CD14-positive monocyte (primary cell): ENCODE measurements around the gene RPL31. TPM values are rescaled to one million over a fixed set of nuclear protein-coding genes. Genes with fewer than 3 reads are reported as not detected.

Source experiments
- DNase-seq, 3 donors: peaks; one replicate each; pipeline ENCODE4 v3.0.0-alpha.2; 2011 to 2022
- H2AFZ ChIP-seq: 2 replicates; pipeline ENCODE4 v1.6.0; 2012; ENCODE audit warnings: mild to moderate bottlenecking, low read depth, low read length, inconsistent platforms; ENCODE audit not compliant: insufficient read depth, poor library complexity, severe bottlenecking
- H3K27ac ChIP-seq, 2 donors: 1 replicate in 1 of 2; 2 replicates in 1 of 2; pipeline ENCODE4 v1.5.1; 2012 to 2013; ENCODE audit warnings: low read length in 2 of 2, control low read depth in 1 of 2, inconsistent platforms in 1 of 2, low read depth in 1 of 2, mild to moderate bottlenecking in 1 of 2
- H3K27me3 ChIP-seq, 2 donors: one replicate each; pipeline versions ENCODE4 v1.6.0 to v1.6.1; 2011 to 2013; ENCODE audit warnings: low read length in 2 of 2; ENCODE audit not compliant: control insufficient read depth in 2 of 2, insufficient read depth in 2 of 2
- H3K36me3 ChIP-seq, 2 donors: replicated peaks in 1 of 2; 1 replicate in 1 of 2; 2 replicates in 1 of 2; pipeline versions ENCODE4 v1.5.1 to v1.6.1; 2012 to 2013; ENCODE audit warnings: low read length in 2 of 2, control low read depth in 1 of 2, inconsistent platforms in 1 of 2, mild to moderate bottlenecking in 1 of 2; ENCODE audit not compliant: insufficient read depth in 2 of 2, control insufficient read depth in 1 of 2
- H3K4me1 ChIP-seq, 2 donors: 1 replicate in 1 of 2; 2 replicates in 1 of 2; pipeline versions ENCODE4 v1.5.1 to v1.6.1; 2012 to 2013; ENCODE audit warnings: low read length in 2 of 2, control low read depth in 1 of 2, inconsistent platforms in 1 of 2, mild to moderate bottlenecking in 1 of 2, moderate library complexity in 1 of 2; ENCODE audit not compliant: insufficient read depth in 2 of 2, control insufficient read depth in 1 of 2
- H3K4me2 ChIP-seq: replicated peaks from 2 replicates; pipeline ENCODE3; 2012; ENCODE audit warnings: low read length, moderate library complexity, mild to moderate bottlenecking; ENCODE audit not compliant: poor library complexity, severe bottlenecking; ENCODE audit errors: extremely low read depth
- H3K4me3 ChIP-seq, 3 experiments: fragments of 200-600 bp in 1 of 3; sonication (generic) in 1 of 3; replicated peaks in 1 of 3; 1 replicate in 2 of 3; 2 replicates in 1 of 3; pipeline ENCODE4 v1.5.1; 2011 to 2013; ENCODE audit warnings: low read length in 3 of 3, mild to moderate bottlenecking in 3 of 3, control low read depth in 2 of 3, low read depth in 2 of 3, inconsistent platforms in 1 of 3, moderate library complexity in 1 of 3
- H3K79me2 ChIP-seq: 2 replicates; pipeline ENCODE4 v1.6.0; 2012; ENCODE audit warnings: mild to moderate bottlenecking, control low read depth, inconsistent platforms, low read length, moderate library complexity; ENCODE audit not compliant: insufficient read depth
- H3K9ac ChIP-seq: 2 replicates; pipeline ENCODE4 v1.6.0; 2017; ENCODE audit warnings: low read length, mild to moderate bottlenecking; ENCODE audit not compliant: insufficient read depth, poor library complexity, severe bottlenecking
- H3K9me3 ChIP-seq, 2 donors: replicated peaks in 1 of 2; 1 replicate in 1 of 2; 2 replicates in 1 of 2; pipeline versions ENCODE4 v1.5.1 to v1.6.1; 2012 to 2013; ENCODE audit warnings: low read length in 2 of 2, control low read depth in 1 of 2; ENCODE audit not compliant: control insufficient read depth in 1 of 2, insufficient read depth in 1 of 2
- H4K20me1 ChIP-seq: 2 replicates; pipeline ENCODE4 v1.6.0; 2012; ENCODE audit warnings: mild to moderate bottlenecking, low read length, control low read depth, moderate library complexity; ENCODE audit not compliant: insufficient read depth
- H3K27ac Mint-ChIP-seq, 7 donors: one replicate each; pipeline ENCODE4 v1.8.0; 2020; ENCODE audit warnings: mild to moderate bottlenecking in 7 of 7, mixed read lengths in 7 of 7, moderate library complexity in 6 of 7, inconsistent platforms in 2 of 7
- H3K27me3 Mint-ChIP-seq, 3 donors: one replicate each; pipeline ENCODE4 v1.8.0; 2021 to 2022; ENCODE audit warnings: low read depth in 3 of 3, mild to moderate bottlenecking in 3 of 3, mixed read lengths in 3 of 3, moderate library complexity in 3 of 3, inconsistent platforms in 1 of 3
- H3K36me3 Mint-ChIP-seq, 2 donors: one replicate each; pipeline ENCODE4 v1.8.0; 2020; ENCODE audit warnings: mixed read lengths in 2 of 2, inconsistent platforms in 1 of 2, mild to moderate bottlenecking in 1 of 2
- H3K4me1 Mint-ChIP-seq: one replicate; pipeline ENCODE4 v1.8.0; 2020; ENCODE audit warnings: mild to moderate bottlenecking, mixed read lengths
- H3K4me3 Mint-ChIP-seq, 2 donors: one replicate each; pipeline ENCODE4 v1.8.0; 2020; ENCODE audit warnings: mild to moderate bottlenecking in 2 of 2, mixed read lengths in 2 of 2, moderate library complexity in 1 of 2
- H3K9me3 Mint-ChIP-seq, 7 donors: one replicate each; pipeline ENCODE4 v1.8.0; 2020 to 2022; ENCODE audit warnings: mixed read lengths in 7 of 7, mild to moderate bottlenecking in 6 of 7, moderate library complexity in 6 of 7, inconsistent platforms in 2 of 7
- WGBS: methylation state at CpG from one replicate; pipeline ENCODE4 v1.1.5; 2013; ENCODE audit warnings: missing lambda C conversion rate; ENCODE audit not compliant: insufficient coverage; 5-methylcytosine and 5-hydroxymethylcytosine counted together
- intact Hi-C, 2 donors: fragments of 100-400 bp; cut with micrococcal nuclease; formaldehyde crosslinking; loops; one replicate each; pipeline versions ENCODE4 v1.15.0 to v1.15.1; 2023
- polyA plus RNA-seq, 3 donors: library from polyadenylated mRNA; depleted of rRNA in 1 of 3; unstranded in 2 of 3; stranded (reverse) in 1 of 3; fragments of 300-500 nt in 2 of 3; fragments of >200 nt in 1 of 3; fragmentation: Illumina TruSeq in 2 of 3; gene quantifications; 1 replicate in 2 of 3; 2 replicates in 1 of 3; pipeline ENCODE4 v1.2.3, GENCODE V29; 2012 to 2021
- TF ChIP-seq, protein P1 (sequence below): fragments of 200-600 bp; IDR thresholded peaks from one replicate; pipeline ENCODE4 v1.8.0; 2022; ENCODE audit warnings: antibody characterized with exemption, mild to moderate bottlenecking

The RPL31 gene
- polyA plus RNA-seq, 3 donors, result 1,537 to 2,299 (median 1,998) TPM

DNA sequence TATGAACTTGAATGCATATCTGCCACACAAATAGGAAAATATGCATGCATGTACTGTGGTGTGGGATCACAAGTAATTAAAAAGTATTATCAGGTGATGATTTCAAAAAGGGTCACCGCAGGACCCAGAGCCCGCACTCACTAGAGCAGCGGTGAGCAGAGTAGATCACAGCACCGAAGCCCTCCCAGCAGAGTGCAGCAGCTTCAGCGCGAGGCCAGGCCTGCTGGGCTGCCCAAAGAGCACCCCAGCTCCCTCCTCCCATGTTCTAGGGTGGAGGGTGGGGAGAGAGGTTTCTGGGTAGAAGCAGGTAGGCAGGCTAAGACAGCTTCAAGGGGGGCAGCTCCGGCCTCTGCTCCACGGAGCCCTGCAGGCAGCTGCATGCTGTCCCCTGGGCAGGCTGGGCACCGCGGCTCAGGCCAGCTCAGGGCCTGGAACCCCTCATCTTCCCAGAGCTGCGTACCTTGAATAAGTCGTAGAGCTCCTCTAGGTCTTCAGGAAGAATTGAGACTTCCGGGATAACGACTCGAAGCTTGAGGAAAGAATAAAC lies 24.9 kb downstream of the RPL31 start:
- Histone ChIP-seq H3K36me3 (peaks cover 32 to 88% of the 10 kb centered on the region in 2 donors), H4K20me1 (peaks cover 26% of the 10 kb centered on the region), H3K9ac (no peak overlapping the region), H3K9me3 (no peaks in the 10 kb centered on the region), H3K4me2 (no peak overlapping the region), H3K4me1 (no peaks in the 10 kb centered on the region), H3K4me3 (no peak overlapping the region), H3K79me2 (no peaks in the 10 kb centered on the region), H2AFZ (no peak overlapping the region), H3K27ac (no peak overlapping the region), H3K27me3 (no peaks in the 10 kb centered on the region)
- Mint-ChIP-seq H3K4me1 (peaks cover 9% of the 10 kb centered on the region), H3K4me3 (no peak overlapping the region), H3K27ac (peak overlapping the region in 1 of 7 donors; percentile 31), H3K36me3 (peaks cover 50 to 84% of the 10 kb centered on the region in 2 donors), H3K9me3 (no peaks in the 10 kb centered on the region), H3K27me3 (peaks cover 0 to 2% (median 0%) of the 10 kb centered on the region in 3 donors)
- 94% methylated on average over 11 of the region's 15 CpGs for WGBS
- TF ChIP-seq, protein P1, sequence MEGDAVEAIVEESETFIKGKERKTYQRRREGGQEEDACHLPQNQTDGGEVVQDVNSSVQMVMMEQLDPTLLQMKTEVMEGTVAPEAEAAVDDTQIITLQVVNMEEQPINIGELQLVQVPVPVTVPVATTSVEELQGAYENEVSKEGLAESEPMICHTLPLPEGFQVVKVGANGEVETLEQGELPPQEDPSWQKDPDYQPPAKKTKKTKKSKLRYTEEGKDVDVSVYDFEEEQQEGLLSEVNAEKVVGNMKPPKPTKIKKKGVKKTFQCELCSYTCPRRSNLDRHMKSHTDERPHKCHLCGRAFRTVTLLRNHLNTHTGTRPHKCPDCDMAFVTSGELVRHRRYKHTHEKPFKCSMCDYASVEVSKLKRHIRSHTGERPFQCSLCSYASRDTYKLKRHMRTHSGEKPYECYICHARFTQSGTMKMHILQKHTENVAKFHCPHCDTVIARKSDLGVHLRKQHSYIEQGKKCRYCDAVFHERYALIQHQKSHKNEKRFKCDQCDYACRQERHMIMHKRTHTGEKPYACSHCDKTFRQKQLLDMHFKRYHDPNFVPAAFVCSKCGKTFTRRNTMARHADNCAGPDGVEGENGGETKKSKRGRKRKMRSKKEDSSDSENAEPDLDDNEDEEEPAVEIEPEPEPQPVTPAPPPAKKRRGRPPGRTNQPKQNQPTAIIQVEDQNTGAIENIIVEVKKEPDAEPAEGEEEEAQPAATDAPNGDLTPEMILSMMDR, result no peak
- intact Hi-C loops, result no loop called here
- no peak for DNase-seq

DNA sequence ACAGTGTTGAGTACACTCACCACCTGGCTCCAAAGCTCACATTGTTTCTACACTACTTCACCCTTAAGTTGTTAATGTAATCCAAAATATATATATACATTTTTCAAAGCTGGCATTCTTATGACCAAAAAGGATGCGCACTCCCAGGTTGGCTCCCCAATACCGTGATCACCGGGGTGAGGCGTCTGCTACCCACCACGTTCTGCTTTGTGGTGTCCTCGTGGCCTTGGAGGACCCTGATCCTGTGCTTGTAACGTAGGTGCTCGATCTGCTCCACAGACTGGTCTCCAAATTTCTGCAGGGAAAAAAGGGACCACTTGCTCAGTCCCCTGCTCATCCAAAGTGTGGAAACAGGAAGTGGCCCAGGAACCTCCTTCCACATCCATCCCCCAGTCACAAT lies 25.8 kb downstream of the RPL31 start:
- Histone ChIP-seq H4K20me1 (peaks cover 26% of the 10 kb centered on the region), H2AFZ (no peak overlapping the region), H3K9me3 (no peaks in the 10 kb centered on the region), H3K4me2 (no peak overlapping the region), H3K4me1 (no peaks in the 10 kb centered on the region), H3K27me3 (no peaks in the 10 kb centered on the region), H3K36me3 (peaks cover 34 to 88% of the 10 kb centered on the region in 2 donors), H3K4me3 (no peak overlapping the region), H3K27ac (no peak overlapping the region), H3K9ac (no peak overlapping the region), H3K79me2 (no peaks in the 10 kb centered on the region)
- peaks cover 0 to 2% (median 0%) of the 10 kb centered on the region in 3 donors for H3K27me3 Mint-ChIP-seq
- no peak for DNase-seq
- no peaks in the 10 kb centered on the region for H3K9me3 Mint-ChIP-seq
- over 99% methylated on average over 8 of the region's 8 CpGs for WGBS
- TF ChIP-seq, protein P1, result no peak
- H3K4me1 Mint-ChIP-seq, result peaks cover 9% of the 10 kb centered on the region
- H3K27ac Mint-ChIP-seq, result peak overlapping the region in 1 of 7 donors; percentile 11
- intact Hi-C loops, result no loop called here
- no peak overlapping the region for H3K4me3 Mint-ChIP-seq
- peaks cover 52 to 83% of the 10 kb centered on the region in 2 donors for H3K36me3 Mint-ChIP-seq
